ENCODE results near the gene TNP1.

Gene TNP1

GRCh38 chr2:216872624-216873023 lies 12.8 kb upstream of the TNP1 start:
- DNase-seq: no peak

GRCh38 chr2:216872040-216872439 lies 12.2 kb upstream of the TNP1 start:
- no peak for DNase-seq

DNA sequence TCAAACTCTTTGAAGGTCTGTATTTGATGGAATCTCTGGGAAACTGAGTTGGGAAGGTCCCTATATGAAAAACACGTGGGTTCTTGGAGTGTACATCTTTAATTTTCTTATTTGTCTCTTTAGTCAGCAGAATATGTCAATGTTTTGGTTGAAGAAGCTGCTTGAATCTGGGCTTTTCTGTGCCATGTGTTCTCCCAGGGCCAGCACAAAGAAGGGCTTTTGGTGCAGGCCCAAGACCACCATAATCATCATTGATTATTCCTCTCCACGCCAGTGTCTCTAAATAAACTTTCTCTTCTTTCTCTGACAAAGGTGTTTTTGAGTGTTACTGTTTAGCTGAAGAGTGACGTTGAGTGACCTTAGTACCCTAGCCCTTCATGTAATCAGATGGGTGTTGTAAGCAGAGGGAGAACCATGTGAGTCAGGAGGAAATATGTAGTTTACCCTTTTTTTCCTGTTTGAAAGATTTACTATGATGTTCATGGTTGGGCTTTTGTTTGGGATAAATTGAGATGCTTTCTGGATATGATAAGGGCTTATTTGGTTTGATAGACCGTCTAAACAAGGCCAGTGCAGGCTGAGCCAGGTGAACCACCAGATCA lies 11.6 kb upstream of the TNP1 start:
- DNase-seq: no peak

- DNase-seq: no peak
These were observed 10.9 kb upstream of the TNP1 start for GRCh38 chr2:216870508-216871332.

GRCh38 chr2:216866515-216867095 lies 6.7 kb upstream of the TNP1 start:
- DNase-seq: no peak

DNA sequence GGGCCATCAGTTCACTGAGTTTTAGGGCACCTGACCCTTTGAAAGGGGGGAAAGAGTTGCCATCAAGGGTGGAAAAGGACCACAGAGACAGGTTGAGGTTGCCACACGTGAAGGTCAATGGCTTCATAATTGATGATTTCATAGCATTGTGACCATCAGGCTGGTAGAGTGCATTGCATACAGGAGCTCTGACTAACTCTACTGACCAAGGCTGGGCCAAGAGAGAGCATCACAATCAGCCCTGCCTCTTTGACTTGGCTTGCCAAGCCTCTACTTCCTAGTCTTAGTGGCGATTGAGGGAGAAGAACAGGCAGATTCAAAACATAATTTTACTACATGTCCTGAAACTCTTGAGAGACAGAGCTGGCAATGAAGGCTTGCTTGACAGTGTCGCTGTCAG lies 5.8 kb upstream of the TNP1 start:
- no peak for DNase-seq

DNA sequence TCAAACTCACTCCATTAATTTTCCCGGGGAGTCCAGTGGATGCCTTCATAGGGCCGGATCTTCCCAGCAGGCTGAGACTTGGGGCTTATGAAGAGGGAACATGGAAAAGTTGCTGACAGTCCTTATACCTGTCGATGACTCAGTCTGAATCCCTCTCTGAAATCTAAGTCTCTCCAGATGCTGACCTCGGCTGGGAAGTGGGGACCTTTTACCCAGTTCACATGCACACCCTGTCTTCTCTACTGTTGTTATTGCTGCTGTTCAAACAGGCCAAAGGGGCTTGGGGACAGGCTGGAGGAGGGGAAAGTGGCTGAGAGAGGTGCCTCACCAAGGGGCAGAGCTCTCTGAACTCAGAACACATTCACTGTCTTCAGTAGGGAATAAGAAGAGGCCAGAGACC lies 4.1 kb upstream of the TNP1 start:
- no peak for DNase-seq

DNA sequence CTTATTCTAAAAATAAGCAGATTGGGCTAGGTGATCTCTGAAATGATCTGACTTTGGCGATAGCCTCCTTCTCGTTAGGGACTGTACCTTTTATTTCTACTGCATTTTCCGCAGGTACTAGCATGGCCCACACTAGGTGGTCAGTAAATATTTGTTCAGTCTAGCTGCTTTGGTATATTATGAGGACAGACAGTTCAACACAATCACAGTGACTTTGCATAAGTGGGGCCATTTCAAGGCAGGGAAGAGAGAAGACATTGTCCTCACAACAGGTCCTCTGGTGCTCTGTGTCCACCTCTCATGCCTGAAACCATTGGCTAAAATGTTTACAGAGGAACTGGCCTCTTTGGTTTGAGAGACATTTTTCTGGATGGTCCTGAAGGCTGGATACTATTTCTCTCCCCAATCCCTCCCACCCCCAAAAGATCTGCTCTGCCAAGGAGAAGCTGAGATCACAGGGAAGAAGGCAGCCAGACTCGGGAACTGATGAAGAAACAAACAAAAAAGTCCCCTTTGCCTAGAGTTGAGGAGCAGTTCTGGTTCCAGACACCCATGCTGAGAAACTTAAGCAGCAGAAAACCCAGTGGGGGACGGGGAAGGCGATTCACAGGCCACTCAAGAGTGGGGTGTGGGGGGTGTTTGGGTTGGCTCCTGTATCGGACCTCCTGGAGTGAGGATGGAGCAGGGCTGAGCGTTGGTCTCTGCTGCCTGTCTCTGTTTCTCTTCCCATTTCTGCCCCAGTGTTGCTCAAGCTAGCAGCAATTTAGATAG lies 2.9 kb upstream of the TNP1 start:
- no peak for DNase-seq

DNA sequence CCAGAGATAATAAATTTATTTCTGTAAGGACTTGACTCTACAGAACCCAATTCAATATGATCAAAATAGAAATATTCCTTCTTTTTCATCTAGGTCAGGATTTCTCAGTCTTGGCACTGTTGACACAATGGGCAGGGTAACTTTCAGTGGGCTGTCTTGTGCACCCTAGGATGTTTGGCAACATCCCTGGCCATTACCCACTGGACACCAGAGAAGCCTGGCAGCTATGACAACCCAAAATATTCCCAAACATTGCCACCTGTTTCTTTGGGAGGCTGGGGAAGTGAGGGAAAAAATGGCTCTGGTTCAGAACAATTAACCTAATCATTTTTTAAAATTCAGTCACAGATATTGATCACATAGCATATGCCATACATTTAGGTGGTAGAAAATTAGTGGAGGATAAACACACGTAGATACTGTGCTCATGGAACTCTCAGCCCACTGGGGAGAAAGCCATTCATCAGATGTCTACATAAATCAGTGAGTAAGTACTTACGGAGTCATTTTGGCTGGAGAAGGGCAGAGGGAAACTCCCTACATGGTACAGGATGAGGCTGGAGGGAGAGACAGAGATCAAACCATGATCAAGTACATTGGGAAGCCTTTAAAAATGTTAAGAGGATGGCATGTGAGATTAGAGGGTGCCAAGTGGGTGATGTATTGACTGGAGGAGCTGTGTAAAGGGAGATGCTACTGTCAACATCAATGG lies 718 bp upstream of the TNP1 start:
- no peak for DNase-seq

DNA sequence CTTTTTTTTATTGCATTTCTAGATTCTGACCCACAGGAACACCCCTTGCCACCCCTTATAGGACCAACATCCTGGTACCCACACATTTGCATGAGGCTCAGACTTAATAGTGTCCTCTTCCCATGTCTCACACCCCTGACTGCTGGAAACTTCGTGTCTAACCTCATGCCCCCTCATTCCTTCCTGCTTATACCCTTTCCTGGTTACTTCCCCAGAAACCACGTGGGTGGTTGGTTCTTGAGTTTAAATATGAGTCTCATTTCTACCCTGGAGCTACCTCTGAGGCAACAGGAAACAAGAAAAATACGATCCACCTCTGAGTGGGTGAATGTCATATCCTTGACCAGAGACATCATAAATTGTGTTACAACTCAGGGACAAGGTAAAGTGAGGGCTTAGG lies 1.6 kb downstream of the TNP1 start:
- DNase-seq: no peak

- no peak for DNase-seq
These were observed 2.7 kb downstream of the TNP1 start for GRCh38 chr2:216857131-216857550.

DNA sequence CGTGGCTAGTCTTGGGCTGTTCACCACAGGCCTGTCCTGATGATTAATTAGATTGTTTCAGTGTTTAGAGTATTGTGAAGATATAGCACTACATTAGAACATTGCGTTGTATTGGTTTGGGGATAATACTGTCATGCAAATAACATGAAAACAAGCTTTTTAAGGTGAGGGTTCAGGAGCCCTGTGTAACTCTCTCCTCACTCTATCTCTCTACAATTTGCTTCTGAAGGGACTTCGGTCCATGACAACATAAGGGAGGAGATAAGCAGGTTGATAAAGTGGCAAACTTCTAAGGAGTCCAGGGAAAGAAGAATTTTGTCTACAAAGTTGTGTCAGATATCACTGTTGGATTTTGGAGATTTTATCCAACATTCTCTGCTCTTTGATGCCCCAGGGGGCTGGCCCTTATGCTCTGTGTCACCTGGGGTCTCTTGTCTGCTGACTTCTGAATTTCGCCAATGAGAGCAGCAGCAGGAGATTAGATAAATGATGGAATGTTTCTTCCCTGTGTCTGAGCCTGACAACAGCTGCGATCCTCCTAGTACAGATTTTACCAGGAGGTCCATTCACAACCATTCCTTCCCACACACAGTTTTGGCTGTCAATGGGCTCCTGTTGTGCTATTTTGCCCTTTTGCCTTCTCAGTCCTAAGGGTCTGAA lies 3.3 kb downstream of the TNP1 start:
- DNase-seq: no peak

DNA sequence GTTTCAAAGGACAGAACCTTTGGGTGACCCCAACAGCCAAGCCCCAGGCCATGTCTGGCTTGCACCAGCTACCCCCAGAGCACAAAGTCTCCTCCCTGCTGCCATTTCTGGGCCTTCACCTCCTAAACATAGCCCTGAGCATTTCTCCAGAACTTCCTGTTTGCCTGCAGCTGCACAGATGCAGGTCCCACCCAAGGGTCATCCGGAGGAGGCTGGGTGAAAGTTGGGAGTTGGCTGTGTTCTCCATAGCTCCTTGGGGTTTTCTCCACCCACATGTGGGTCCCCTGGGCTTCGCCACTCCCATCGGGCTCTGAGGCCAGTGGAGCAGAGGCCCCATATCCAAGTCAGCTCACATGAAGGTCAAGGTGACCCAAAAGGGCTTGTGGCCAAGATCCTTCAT lies 4.3 kb downstream of the TNP1 start:
- no peak for DNase-seq

- no peak for DNase-seq
These were observed 4.8 kb downstream of the TNP1 start for GRCh38 chr2:216855079-216855478.

DNA sequence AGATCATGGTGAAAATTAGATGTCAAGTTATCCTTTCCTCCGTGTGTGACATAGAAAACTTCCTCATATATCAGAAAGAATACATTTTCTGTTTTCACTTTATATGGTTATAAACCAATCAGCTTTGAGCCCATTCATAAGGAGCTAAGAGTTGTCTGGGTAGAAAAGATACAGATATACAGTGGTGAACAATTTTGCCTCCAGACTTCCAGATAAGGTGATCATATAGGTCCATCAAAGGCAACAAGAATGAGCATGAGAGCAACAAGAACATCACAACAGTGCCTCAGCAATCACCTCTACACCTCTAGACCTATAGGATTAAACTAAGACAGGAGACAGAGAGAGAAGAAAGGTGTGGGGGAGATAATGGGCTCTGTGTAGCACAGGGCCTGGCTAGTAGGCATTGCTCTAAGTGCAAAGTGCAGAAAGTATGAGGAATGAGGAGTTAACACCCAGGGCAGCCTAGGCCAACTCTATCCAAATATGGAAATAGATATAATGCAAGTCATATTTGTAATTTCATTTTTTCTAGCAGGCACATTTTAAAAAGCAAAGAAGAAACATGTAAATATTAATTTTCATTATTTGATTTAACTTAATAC lies 8.3 kb downstream of the TNP1 start:
- DNase-seq: no peak

DNA sequence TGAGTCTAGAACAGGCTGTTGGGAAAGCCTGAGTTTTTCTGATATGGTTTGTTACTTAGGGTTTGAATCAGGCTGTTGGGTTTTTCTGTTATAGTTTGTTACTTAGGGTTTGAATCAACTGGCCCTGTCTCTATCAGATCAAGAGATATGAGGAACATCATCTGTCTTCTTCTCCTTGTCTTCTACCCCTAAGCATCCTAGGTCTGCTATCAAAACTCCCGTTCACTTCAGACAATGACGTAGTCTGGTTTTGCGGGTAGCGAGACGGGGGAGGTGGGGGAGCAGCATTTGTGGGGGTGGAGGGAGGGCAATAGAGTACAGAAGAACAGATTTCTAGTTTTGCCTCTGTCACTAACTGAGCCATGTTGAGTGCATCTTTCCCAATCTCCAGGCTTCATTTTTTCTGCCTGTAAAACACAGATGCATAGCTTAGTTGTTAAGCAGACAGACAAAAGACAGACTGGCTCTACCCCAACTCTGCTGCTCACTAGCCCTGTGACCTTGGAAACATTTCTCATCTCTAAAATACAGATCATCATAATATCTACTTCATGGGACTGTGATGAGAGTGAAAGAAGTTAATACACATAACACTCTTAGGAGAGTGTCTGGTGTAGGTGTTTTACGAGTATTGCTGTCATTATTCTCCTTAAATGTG lies 9.1 kb downstream of the TNP1 start:
- no peak for DNase-seq

- DNase-seq: no peak
These were observed 9.9 kb downstream of the TNP1 start for GRCh38 chr2:216849987-216850386.

DNA sequence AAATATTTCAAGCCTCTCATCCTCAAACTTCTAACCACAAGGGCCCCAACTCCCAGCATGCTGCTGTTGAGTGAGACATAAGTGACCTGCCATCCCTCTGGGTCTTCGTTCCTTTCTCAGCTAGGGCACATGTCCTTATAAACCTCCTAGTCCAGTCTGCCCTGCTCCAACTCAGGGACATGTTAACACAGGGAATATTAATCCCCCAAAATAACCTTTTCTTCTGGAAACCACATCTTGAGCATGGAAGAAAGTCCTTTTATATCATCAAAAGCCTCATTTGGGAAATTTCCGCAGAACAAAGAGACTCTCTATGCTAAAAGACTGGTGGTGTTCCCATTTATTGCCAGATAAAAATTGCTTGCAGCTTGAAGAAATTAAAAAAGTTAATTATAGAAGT lies 14.4 kb downstream of the TNP1 start:
- DNase-seq: no peak

DNA sequence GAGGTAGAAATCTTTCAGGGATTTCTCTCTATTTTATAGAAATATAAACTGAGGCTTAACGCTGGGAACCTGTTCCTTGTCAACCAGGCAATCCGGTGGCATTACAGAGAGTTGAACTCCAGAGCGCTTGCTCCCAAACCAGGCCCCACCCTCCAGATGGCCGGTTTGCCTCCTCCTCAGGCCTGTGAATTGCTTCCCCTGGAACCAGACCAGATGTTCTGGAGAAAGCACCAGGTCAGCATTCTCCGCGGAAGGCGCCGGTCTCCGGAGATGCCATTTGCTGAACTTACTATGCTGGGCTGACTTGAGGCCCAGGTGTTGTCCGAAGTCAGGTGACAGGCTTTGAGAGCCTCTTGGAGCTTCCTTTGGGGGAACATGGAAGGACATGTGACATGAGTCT lies 17.2 kb downstream of the TNP1 start:
- DNase-seq: no peak

DNA sequence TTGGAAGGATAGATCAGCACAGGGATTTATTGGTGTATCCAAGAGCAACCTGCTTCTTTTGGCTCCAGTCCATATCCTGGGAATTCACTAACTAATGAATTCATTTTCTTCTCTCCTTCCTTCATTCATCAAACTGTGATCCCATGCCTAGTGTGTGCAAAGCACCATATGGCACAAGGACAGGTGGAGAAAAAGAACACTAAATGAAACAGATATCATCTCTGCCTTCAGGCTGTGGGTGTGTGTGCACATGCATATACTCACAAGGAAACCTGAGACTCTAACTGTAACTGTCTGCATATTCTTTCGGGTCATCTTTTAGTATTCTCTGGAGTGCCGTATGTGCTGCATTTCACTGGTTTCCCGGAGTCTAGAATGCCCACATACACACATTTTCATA lies 20.2 kb downstream of the TNP1 start:
- no peak for DNase-seq

- no peak for DNase-seq
These were observed 21.7 kb downstream of the TNP1 start for GRCh38 chr2:216838151-216838550.
